ENCODE data around the gene EMD. TPM values are rescaled to one million over a fixed set of nuclear protein-coding genes. Genes with fewer than 3 reads are reported as not detected.

EMD gene
- total and polyA plus RNA-seq, 2 donors (not counting 1 experiment from before 2014, with no cell fraction given) = 81.7 to 132 TPM

- Histone ChIP-seq H3K79me2 (ENCODE audit: control insufficient read depth, insufficient read depth, low read length) (peaks cover 9% of the 10 kb centered on the region), H3K27ac (ENCODE audit: low read length in 2 of 2) (no peak overlapping the region), H3K9ac (ENCODE audit: low read length) (no peak overlapping the region), H3K4me2 (replicated peaks; ENCODE audit: low read depth, low read length, poor library complexity, severe bottlenecking) (no peak overlapping the region), H4K20me1 (ENCODE audit: control insufficient read depth, insufficient read depth, low read length, poor library complexity, severe bottlenecking) (no peaks in the 10 kb centered on the region), H3K9me3 (ENCODE audit: control extremely low read depth in 1 of 3, control insufficient read depth in 2 of 3, insufficient read depth in 1 of 3, low read length in 2 of 3) (no peaks in the 10 kb centered on the region), H2AFZ (ENCODE audit: insufficient read depth, low read depth, low read length, poor library complexity, severe bottlenecking) (no peak overlapping the region), H3K36me3 (replicated peaks in 1 of 2; ENCODE audit: control extremely low read depth in 1 of 2, control insufficient read depth in 1 of 2, extremely low read depth in 1 of 2, insufficient read depth in 2 of 2, low read length in 1 of 2) (peaks cover 0 to 8% of the 10 kb centered on the region in 2 experiments), H3K4me1 (ENCODE audit: control insufficient read depth in 2 of 2, insufficient read depth in 2 of 2, low read length in 2 of 2) (peaks cover 6 to 15% of the 10 kb centered on the region in 2 donors), H3K4me3 (ENCODE audit: control extremely low read depth in 1 of 5, extremely low read depth in 1 of 5, insufficient read depth in 1 of 5, low read depth in 2 of 5, low read length in 4 of 5) (no peak overlapping the region), H3K27me3 (replicated peaks in 1 of 4; ENCODE audit: control extremely low read depth in 1 of 4, control insufficient read depth in 3 of 4, insufficient read depth in 4 of 4, low read length in 3 of 4) (no peaks in the 10 kb centered on the region)
- H3K27me3 Mint-ChIP-seq = no peaks in the 10 kb centered on the region
- H3K4me1 Mint-ChIP-seq = peaks cover 24% of the 10 kb centered on the region
- DNase-seq (no peak), ATAC-seq (ENCODE audit: low read depth) (no peak)
- H3K27ac Mint-ChIP-seq = peak overlapping the region; percentile 34
- CTCF ChIA-PET = no interaction called here
- no peak overlapping the region for H3K4me3 Mint-ChIP-seq
- intact Hi-C loops (cut with micrococcal nuclease) = no loop called here
- WGBS (ENCODE audit: insufficient coverage) = 56% methylated on average over 3 of the region's 7 CpGs
- no peaks in the 10 kb centered on the region for H3K9me3 Mint-ChIP-seq (ENCODE audit: insufficient read depth)
- POLR2A ChIA-PET = interaction anchor here (1.5 kb wide), 1 partner anchor 18 kb away, joined by 8 read pairs; no protein-coding TSS in a partner anchor
- TF ChIP-seq, protein P1, sequence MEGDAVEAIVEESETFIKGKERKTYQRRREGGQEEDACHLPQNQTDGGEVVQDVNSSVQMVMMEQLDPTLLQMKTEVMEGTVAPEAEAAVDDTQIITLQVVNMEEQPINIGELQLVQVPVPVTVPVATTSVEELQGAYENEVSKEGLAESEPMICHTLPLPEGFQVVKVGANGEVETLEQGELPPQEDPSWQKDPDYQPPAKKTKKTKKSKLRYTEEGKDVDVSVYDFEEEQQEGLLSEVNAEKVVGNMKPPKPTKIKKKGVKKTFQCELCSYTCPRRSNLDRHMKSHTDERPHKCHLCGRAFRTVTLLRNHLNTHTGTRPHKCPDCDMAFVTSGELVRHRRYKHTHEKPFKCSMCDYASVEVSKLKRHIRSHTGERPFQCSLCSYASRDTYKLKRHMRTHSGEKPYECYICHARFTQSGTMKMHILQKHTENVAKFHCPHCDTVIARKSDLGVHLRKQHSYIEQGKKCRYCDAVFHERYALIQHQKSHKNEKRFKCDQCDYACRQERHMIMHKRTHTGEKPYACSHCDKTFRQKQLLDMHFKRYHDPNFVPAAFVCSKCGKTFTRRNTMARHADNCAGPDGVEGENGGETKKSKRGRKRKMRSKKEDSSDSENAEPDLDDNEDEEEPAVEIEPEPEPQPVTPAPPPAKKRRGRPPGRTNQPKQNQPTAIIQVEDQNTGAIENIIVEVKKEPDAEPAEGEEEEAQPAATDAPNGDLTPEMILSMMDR (IDR thresholded peaks at IDR 0.05) = no peak
- TF ChIP-seq EZH2 (IDR thresholded peaks at IDR 0.05; ENCODE audit: borderline replicate concordance, insufficient read depth, low read depth, low read length, poor library complexity, severe bottlenecking) = no peak
These were observed 51.8 kb downstream of the EMD start for GRCh38 chrX:154430916-154431315.

Small RNAs within 50 kb of the gene (small RNA-seq; reads per million reads assigned to genes)
- not detected for gene SNORA70 (ENCODE audit: insufficient read length, low read depth, low replicate concordance)

Other genes with a start within 250 kb of the EMD start
- gene OPN1LW, start 235.1 kb upstream of the EMD start, total RNA-seq = not detected in 2 replicates
- not detected in 2 replicates for gene OPN1LW, start 235.1 kb upstream of the EMD start, polyA plus RNA-seq
- not detected in 2 replicates for gene OPN1MW, start 196.7 kb upstream of the EMD start, total RNA-seq
- not detected in 2 replicates for gene OPN1MW, start 196.7 kb upstream of the EMD start, polyA plus RNA-seq
- not detected in 2 replicates for gene OPN1MW2, start 159.5 kb upstream of the EMD start, total RNA-seq
- gene OPN1MW2, start 159.5 kb upstream of the EMD start, polyA plus RNA-seq = not detected in 2 replicates
- not detected in 2 replicates for gene OPN1MW3, start 121.7 kb upstream of the EMD start, total RNA-seq
- not detected in 2 replicates for gene OPN1MW3, start 121.7 kb upstream of the EMD start, polyA plus RNA-seq
- not detected in 2 replicates for gene TEX28, start 84.2 kb upstream of the EMD start, total RNA-seq
- not detected in 2 replicates for gene TEX28, start 84.2 kb upstream of the EMD start, polyA plus RNA-seq
- 0.22 and 0.96 TPM in 2 replicates for gene TKTL1, start 83.5 kb upstream of the EMD start, total RNA-seq
- 0.18 and 0.37 TPM in 2 replicates for gene TKTL1, start 83.5 kb upstream of the EMD start, polyA plus RNA-seq
- gene FLNA, start 4.7 kb upstream of the EMD start, total RNA-seq = 510 and 523 TPM in 2 replicates
- 281 and 342 TPM in 2 replicates for gene FLNA, start 4.7 kb upstream of the EMD start, polyA plus RNA-seq
- 3,946 and 4,073 TPM in 2 replicates for gene RPL10, start 19.1 kb downstream of the EMD start, total RNA-seq
- gene RPL10, start 19.1 kb downstream of the EMD start, polyA plus RNA-seq = 9,737 and 16,482 TPM in 2 replicates
- gene DNASE1L1, start 30.0 kb downstream of the EMD start, total RNA-seq = 24.6 TPM in 2 replicates
- gene DNASE1L1, start 30.0 kb downstream of the EMD start, polyA plus RNA-seq = 30.4 and 49.2 TPM in 2 replicates
- 117 and 118 TPM in 2 replicates for gene TAFAZZIN, start 32.2 kb downstream of the EMD start, total RNA-seq
- gene TAFAZZIN, start 32.2 kb downstream of the EMD start, polyA plus RNA-seq = 224 and 241 TPM in 2 replicates
- gene ATP6AP1, start 49.4 kb downstream of the EMD start, total RNA-seq = 55.6 and 57.7 TPM in 2 replicates
- 38.9 and 47.1 TPM in 2 replicates for gene ATP6AP1, start 49.4 kb downstream of the EMD start, polyA plus RNA-seq
- 194 and 199 TPM in 2 replicates for gene GDI1, start 57.9 kb downstream of the EMD start, total RNA-seq
- 311 and 436 TPM in 2 replicates for gene GDI1, start 57.9 kb downstream of the EMD start, polyA plus RNA-seq
- gene FAM50A, start 64.8 kb downstream of the EMD start, total RNA-seq = 70.4 and 79.8 TPM in 2 replicates
- gene FAM50A, start 64.8 kb downstream of the EMD start, polyA plus RNA-seq = 44.5 and 60.0 TPM in 2 replicates
- gene PLXNA3, start 79.0 kb downstream of the EMD start, total RNA-seq = 114 and 120 TPM in 2 replicates
- gene PLXNA3, start 79.0 kb downstream of the EMD start, polyA plus RNA-seq = 50.5 and 68.6 TPM in 2 replicates
- 17.0 and 19.3 TPM in 2 replicates for gene LAGE3, start 100.0 kb downstream of the EMD start, total RNA-seq
- gene LAGE3, start 100.0 kb downstream of the EMD start, polyA plus RNA-seq = 13.6 and 19.9 TPM in 2 replicates
- gene UBL4A, start 107.3 kb downstream of the EMD start, total RNA-seq = 23.3 and 29.5 TPM in 2 replicates
- 7.7 and 13.1 TPM in 2 replicates for gene UBL4A, start 107.3 kb downstream of the EMD start, polyA plus RNA-seq
- 16.7 and 17.9 TPM in 2 replicates for gene SLC10A3, start 111.3 kb downstream of the EMD start, total RNA-seq
- 26.6 and 36.9 TPM in 2 replicates for gene SLC10A3, start 111.3 kb downstream of the EMD start, polyA plus RNA-seq
- 39.6 and 43.3 TPM in 2 replicates for gene FAM3A, start 136.9 kb downstream of the EMD start, total RNA-seq
- 59.4 and 61.1 TPM in 2 replicates for gene FAM3A, start 136.9 kb downstream of the EMD start, polyA plus RNA-seq
- gene G6PD, start 167.6 kb downstream of the EMD start, total RNA-seq = 57.2 and 61.2 TPM in 2 replicates
- 64.4 and 66.0 TPM in 2 replicates for gene G6PD, start 167.6 kb downstream of the EMD start, polyA plus RNA-seq
- 65.1 and 72.0 TPM in 2 replicates for gene IKBKG, start 168.3 kb downstream of the EMD start, total RNA-seq
- gene IKBKG, start 168.3 kb downstream of the EMD start, polyA plus RNA-seq = 43.9 and 46.7 TPM in 2 replicates
- gene CTAG1A, start 205.8 kb downstream of the EMD start, total RNA-seq = not detected in 2 replicates
- gene CTAG1A, start 205.8 kb downstream of the EMD start, polyA plus RNA-seq = not detected in 2 replicates
- gene CTAG1B, start 240.0 kb downstream of the EMD start, total RNA-seq = not detected in 2 replicates
- gene CTAG1B, start 240.0 kb downstream of the EMD start, polyA plus RNA-seq = 0.09 TPM in 1 of 2 replicates, not detected in the other

All from B cell (primary cell).